ENCODE measurements around the gene TRAFD1.

DNA sequence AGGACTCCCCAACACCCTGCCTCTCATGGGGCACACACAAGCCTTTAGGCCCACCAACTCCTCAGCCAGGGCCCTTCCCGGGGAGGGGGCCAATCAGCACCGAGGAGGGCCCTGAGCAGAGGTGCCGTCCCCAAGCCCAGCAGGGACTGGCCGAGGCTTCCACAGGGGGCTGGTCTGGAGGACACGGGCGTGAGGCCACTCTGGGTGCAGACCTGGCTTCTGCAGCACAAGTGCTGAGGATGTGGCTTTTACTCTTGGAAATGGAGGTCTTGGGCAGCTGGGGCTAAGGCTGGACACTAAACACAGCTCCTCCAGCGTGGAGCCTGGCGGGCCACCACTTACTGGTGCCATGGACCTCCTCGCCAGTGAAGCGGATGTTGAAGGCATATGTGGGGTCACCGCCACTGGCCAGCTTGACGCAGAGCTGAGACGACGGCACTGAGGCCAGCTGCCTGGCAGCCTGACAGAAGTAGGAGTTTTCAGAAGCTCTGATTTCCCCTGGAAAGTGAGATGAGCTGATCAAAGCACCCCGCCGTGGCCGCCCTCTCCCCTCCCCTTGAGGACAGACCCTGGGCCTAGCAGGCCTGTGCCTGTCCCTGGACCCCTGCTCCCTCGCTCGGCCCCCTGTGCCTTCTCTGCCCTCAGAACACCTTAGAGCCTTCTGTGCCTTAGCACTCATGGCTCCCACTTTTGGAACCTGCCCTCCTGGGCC, 44.0 kb downstream of the TRAFD1 start:
- TF ChIP-seq, protein P1, sequence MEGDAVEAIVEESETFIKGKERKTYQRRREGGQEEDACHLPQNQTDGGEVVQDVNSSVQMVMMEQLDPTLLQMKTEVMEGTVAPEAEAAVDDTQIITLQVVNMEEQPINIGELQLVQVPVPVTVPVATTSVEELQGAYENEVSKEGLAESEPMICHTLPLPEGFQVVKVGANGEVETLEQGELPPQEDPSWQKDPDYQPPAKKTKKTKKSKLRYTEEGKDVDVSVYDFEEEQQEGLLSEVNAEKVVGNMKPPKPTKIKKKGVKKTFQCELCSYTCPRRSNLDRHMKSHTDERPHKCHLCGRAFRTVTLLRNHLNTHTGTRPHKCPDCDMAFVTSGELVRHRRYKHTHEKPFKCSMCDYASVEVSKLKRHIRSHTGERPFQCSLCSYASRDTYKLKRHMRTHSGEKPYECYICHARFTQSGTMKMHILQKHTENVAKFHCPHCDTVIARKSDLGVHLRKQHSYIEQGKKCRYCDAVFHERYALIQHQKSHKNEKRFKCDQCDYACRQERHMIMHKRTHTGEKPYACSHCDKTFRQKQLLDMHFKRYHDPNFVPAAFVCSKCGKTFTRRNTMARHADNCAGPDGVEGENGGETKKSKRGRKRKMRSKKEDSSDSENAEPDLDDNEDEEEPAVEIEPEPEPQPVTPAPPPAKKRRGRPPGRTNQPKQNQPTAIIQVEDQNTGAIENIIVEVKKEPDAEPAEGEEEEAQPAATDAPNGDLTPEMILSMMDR (IDR thresholded peaks at IDR 0.05) = no peak
- no peak for TF ChIP-seq POLR2A (IDR thresholded peaks at IDR 0.05)
